Activated T-cell treated with anti-CD3 and anti-CD28 coated beads, Interleukin-2, amount 50 U/mL, for 1 hour (primary cell): ENCODE data around the gene ASXL3.

ENCODE experiments used
- DNase-seq: peaks from one replicate; pipeline ENCODE4 v3.0.0-alpha.2; 2020

The ASXL3 gene

DNA sequence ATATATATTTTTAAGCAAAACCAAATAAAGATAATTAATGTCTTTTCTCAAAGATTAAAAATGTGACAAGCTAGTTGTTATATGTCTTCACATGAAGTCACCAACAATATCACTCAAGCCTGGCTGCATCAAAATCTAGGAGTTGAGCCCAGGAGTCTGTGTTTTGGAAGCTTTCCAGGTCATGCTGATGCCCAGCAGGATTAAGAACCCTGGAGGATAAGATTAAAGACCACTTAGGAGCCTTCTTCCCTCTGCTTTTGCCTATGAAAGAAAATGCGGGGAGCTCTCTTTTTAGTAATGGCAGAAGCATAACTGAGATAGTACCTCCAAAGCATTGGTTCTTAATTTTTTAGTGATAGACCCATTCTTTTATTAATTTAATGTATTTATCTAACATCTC lies 157.4 kb downstream of the ASXL3 start:
- DNase-seq = no peak

DNA sequence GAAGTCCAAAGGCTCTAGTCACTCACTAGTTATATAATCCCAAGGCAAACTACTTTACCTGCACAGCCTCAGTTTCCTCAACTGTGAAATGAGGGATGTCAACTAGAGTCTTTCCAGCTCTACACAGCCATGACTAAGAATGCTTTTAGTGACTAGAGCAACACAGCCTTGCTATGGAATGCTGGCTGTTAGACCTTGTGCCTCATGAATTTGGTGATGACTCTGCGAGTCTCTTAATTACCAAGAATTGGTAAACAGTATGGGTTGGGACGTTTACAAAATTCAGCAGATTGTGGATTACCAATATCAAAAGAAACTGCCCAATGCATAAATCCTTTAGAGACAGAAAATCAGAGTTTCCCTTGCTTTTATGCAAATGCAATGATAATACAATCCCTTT lies 163.7 kb downstream of the ASXL3 start:
- DNase-seq = no peak

DNA sequence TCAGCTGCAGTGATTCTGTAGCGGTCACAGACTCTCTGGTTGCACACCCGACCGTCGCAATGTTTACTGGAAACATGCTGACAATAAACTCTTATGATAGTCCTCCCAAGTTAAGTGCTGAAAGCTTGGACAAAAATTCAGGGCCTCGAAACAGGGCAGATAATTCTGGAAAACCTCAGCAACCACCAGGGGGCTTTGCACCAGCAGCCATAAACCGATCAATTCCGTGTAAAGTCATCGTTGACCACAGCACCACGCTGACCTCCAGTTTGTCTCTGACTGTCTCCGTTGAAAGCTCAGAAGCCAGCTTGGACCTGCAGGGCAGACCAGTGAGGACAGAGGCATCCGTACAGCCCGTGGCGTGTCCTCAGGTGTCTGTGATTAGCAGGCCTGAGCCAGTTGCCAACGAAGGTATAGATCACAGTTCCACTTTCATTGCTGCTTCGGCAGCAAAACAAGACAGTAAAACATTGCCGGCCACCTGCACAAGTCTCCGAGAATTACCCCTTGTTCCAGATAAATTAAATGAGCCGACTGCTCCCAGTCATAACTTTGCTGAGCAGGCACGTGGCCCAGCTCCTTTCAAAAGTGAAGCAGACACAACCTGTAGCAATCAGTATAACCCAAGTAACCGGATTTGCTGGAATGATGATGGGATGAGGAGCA lies 166.1 kb downstream of the ASXL3 start:
- DNase-seq = no peak

DNA sequence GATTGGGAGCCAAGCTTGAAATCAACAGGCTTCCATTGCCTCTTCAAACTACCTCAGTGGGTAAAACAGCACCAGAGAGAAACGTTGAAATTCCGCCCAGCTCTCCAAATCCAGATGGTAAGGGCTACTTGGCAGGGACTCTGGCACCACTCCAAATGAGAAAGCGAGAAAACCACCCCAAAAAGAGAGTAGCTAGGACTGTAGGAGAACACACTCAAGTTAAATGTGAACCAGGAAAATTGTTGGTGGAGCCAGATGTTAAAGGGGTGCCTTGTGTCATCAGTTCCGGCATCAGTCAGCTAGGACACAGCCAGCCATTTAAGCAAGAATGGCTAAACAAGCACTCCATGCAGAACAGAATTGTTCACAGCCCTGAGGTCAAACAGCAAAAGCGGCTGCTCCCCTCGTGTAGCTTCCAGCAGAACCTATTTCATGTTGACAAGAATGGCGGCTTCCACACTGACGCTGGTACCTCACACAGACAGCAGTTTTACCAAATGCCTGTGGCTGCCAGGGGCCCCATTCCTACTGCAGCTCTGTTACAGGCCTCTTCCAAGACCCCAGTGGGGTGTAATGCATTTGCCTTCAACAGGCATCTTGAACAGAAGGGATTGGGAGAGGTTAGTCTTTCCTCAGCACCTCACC lies 167.3 kb downstream of the ASXL3 start:
- no peak for DNase-seq

DNA sequence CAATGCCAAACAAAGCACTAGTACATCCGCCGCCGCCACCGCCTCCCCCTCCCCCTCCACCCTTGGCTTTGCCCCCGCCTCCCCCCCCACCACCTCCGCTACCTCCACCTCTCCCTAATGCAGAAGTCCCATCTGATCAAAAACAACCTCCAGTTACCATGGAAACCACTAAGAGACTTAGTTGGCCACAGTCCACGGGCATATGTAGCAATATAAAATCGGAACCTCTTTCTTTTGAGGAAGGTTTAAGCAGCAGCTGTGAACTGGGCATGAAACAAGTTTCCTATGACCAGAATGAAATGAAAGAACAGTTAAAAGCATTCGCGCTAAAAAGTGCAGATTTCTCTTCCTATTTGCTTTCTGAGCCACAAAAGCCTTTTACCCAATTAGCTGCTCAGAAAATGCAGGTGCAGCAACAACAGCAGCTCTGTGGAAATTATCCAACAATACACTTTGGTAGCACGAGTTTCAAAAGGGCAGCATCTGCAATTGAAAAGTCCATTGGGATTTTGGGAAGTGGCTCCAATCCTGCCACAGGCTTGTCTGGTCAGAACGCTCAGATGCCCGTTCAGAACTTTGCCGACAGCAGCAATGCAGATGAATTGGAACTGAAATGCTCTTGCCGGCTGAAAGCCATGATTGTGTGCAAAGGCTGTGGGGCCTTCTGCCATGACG lies 168.0 kb downstream of the ASXL3 start:
- DNase-seq = no peak

DNA sequence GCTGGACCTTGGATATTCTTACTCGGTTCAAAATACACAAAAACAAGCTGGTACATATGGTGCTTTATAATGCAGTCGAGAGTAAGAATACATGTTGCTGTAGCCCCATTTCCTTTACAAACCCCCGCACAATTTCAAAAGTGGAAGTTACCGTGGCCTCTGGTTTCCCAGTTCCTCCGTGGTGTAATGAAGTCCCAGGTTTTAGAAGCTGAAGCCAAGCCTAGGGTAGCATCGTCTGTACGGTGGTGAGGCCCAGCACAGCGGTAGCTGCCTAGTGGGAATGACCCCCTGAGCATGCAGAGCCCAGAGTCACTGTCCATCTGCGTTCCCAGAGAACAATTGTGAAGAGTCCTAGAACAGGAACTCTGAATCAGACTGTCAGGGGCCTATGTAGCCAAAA lies 171.8 kb downstream of the ASXL3 start:
- no peak for DNase-seq

DNA sequence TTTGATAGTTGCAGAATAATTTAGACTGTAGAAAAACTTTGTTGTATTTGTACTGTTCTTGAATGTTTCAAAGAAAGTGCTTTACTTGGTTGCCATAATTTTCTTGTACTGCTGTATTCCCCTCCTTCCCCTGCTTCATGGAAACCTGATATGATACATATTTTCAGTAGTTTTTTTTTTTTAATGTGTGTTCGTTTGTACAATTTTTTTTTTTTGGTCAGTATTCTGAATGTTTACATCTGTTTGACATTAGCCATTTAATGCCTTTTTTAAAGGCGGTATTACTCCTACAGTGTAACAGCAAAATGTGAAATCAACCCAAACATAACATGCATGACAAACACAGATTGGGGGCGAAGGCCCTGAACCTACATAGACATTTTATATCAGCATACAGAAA lies 172.3 kb downstream of the ASXL3 start:
- no peak for DNase-seq

DNA sequence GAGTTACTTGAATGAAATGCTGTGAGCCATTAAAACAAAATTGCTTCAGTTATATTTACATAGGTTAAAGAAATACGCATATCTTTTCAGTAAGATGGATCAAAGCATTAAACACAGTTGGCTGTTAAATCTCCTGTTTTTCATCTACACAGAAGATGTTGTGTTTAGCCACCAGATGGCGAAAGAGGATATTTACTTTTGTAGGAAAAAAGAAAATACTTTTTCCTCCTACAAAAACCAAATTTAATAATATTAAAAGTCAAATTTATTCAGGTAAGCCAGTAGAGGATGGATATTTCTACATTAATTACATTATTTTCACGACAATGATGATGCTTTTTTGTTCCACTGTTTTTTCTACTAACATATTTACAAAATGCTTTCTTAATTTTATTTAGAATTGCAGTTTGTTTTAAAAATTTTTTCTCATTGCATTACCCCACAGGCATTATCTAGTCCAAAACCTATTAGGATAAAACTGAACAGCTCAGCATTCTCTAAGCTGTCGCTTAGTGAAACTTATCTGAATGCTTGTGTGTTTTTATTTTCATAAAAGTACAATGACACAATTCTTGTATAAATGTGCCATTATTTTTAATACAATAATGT lies 173.7 kb downstream of the ASXL3 start:
- no peak for DNase-seq

DNA sequence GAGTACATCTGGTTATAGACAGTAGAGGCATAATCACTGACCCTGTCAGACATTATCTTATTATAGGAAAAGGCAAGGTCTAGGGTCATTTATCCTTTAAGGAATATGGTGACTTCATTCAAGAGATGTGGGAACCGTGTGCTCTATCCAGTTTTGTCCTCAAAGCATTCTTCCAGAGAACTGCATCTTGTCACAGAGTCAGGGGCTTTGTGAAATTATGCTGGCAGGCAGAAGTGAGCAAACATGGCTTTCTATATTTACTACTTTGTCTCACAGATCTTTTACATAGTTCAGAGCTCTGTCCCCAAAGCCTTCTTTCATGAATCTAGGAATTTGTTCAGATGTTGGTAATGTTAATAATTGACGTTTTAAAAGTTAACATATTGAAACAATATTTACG lies 177.4 kb downstream of the ASXL3 start:
- no peak for DNase-seq

DNA sequence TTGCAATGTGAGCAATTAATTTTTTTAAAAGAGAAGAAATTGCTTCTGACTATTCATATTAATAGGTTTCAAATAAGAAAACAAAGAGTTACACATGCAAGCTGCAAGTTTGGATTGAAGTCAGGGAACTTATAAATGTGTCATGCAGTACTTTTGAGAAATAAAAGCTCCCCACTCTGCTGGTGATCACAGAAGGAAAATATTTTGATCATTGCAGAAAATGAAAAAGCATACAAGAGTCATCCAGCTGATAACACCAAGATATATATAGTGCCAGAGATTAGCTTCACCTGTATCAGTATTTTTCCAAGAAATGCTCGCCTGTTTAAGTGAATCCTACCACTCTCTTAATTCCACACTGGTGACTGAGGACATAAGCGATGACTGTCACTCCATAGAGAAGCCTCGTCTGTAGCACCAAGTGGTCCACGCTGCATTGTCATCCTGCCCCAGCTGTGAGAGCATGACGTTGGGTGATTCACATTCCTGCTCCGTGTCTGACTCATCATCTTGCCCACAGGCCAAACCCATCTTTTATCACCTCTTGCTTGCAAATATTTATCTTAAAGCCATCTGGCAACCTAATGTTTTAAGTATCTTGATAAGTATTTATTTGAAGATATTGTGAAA lies 178.0 kb downstream of the ASXL3 start:
- DNase-seq = no peak

DNA sequence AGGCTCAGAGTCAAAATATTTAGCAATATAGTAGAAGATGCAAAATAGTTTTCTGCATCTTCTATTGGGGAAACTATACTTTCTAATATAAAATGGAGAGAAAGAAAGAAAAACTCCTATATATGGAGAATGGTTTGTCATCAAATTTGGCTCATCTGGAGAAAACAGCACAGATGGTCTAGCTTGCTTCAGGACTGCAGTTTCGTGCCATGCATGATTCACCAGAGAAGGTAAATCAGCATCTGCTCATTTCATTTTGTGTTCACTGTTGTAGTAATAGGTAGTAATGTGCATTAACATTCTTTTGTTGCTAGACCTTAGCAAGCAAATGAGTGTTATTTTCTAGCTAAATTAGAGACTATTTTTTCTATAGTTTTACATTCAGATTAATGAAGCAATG lies 179.0 kb downstream of the ASXL3 start:
- no peak for DNase-seq

DNA sequence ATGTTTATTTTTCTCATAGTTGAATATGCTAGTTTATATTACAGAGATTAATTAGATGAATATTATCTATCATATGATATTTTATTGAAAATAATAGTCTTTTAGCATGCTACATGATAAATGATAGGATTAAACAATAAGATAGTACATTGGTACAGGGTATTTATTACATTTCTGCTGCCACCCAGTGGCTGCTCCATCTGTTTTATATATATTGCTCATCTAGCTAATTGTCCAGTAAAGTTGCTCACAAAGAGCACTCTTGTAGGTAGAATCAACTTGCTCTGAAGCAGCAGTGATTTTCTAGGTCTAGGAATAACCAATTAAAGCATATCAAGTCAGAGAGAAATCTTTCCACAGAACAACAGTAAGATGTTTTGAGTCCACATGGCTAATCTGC lies 183.3 kb downstream of the ASXL3 start:
- no peak for DNase-seq

DNA sequence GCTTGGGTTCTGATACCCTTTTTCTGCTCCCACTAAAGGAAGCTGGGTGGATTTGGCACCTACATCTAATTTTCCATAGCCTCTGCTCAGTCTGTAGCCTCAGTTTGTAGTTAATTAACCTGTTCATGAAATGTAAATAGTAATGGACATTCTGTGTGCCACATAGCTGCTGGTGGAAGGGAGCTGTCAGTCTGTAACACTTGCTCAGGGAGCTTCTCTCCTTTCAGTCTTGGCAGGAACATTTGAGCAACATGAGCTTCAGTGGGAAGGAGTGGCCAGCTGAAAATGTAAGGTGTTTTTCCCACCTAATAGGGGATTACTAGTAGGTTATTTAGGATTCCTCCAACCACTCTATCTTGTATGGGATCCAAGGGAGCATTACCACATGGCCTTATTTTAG lies 203.4 kb downstream of the ASXL3 start:
- DNase-seq = no peak
